ENCODE data around the gene CFAP43. TPM values are rescaled to one million over a fixed set of nuclear protein-coding genes. Genes with fewer than 3 reads are reported as not detected.
"Not testable (repeated sequence)": the region's sequence is repeated elsewhere in the genome, so short reads cannot be mapped to it uniquely, and the experiment has no call there.

CFAP43 gene
- total and polyA plus RNA-seq, 2 experiments from 2014 or later: 0.57 to 0.83 TPM

DNA sequence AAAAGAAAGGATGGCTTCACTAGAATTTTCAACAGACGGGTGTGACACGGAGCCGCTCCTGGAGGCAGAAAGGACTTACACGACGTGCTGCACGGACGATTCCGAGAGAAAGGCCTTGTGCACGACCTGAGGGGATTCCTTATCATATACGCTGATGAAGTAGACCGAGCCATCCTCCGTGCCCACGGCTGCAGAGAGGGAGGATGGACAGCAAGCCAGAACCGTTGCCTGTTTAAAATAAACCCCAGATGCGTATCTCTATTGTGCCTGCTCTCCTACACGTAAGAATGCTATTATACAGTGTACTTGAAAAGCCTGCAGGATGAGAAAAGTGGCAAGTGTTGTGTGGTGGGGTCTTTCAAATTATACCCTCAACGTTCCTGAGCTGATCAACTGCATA, 38.4 kb downstream of the CFAP43 start:
- no peaks in the 10 kb centered on the region for H3K27me3 ChIP-seq
- H2AFZ ChIP-seq: no peak overlapping the region
- H3K4me2 ChIP-seq: no peak overlapping the region
- no peak for DNase-seq (ENCODE audit: low spot score)
- H3K36me3 ChIP-seq (replicated peaks; ENCODE audit: insufficient read depth, low read depth): no peaks in the 10 kb centered on the region
- no peaks in the 10 kb centered on the region for H3K9me2 ChIP-seq (replicated peaks; ENCODE audit: insufficient read depth)
- no peaks in the 10 kb centered on the region for H3K9me3 ChIP-seq (ENCODE audit: low read depth)
- no peak overlapping the region for H3K4me3 ChIP-seq
- 77% methylated on average over 17 of the region's 17 CpGs for WGBS (ENCODE audit: low lambda C conversion rate, missing lambda C conversion rate)
- H3K79me2 ChIP-seq: no peaks in the 10 kb centered on the region
- no peaks in the 10 kb centered on the region for H4K20me1 ChIP-seq (ENCODE audit: insufficient read depth, poor library complexity, severe bottlenecking)
- no peak overlapping the region for H3K27ac ChIP-seq
- no peaks in the 10 kb centered on the region for H3K4me1 ChIP-seq (ENCODE audit: insufficient read depth)
- TF ChIP-seq EZH2phosphoT487 (IDR thresholded peaks at IDR 0.05; ENCODE audit: low read depth, severe bottlenecking, unreplicated experiment) (no peak), EZH2 (IDR thresholded peaks at IDR 0.05; ENCODE audit: borderline replicate concordance) (no peak)
- TF ChIP-seq, protein P1, sequence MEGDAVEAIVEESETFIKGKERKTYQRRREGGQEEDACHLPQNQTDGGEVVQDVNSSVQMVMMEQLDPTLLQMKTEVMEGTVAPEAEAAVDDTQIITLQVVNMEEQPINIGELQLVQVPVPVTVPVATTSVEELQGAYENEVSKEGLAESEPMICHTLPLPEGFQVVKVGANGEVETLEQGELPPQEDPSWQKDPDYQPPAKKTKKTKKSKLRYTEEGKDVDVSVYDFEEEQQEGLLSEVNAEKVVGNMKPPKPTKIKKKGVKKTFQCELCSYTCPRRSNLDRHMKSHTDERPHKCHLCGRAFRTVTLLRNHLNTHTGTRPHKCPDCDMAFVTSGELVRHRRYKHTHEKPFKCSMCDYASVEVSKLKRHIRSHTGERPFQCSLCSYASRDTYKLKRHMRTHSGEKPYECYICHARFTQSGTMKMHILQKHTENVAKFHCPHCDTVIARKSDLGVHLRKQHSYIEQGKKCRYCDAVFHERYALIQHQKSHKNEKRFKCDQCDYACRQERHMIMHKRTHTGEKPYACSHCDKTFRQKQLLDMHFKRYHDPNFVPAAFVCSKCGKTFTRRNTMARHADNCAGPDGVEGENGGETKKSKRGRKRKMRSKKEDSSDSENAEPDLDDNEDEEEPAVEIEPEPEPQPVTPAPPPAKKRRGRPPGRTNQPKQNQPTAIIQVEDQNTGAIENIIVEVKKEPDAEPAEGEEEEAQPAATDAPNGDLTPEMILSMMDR (IDR thresholded peaks at IDR 0.05; ENCODE audit: poor library complexity): no peak

DNA sequence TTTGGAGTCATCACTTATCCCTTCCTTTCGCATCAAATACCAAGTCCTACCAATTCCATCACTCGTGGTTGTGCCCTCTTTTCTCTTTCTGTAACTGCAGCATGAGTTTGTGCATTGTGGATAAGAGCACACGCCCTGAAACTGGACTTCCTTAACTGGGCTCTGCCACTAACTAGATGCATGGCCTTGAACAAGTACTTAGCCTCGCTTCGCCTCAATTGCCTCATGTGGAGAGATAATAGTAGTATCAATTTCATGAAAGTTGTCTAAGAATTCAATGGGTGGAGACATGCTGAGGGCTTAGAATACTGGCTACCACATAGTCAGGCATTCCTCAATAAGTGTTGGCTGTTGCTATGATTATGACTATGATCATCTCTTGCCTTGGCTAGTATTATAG, 41.5 kb downstream of the CFAP43 start:
- Histone ChIP-seq H3K9me3 (ENCODE audit: low read depth) (no peaks in the 10 kb centered on the region), H2AFZ (no peak overlapping the region), H3K36me3 (replicated peaks; ENCODE audit: insufficient read depth, low read depth) (no peaks in the 10 kb centered on the region), H3K4me1 (ENCODE audit: insufficient read depth) (no peaks in the 10 kb centered on the region), H3K27ac (no peak overlapping the region), H3K79me2 (no peaks in the 10 kb centered on the region), H4K20me1 (ENCODE audit: insufficient read depth, poor library complexity, severe bottlenecking) (no peaks in the 10 kb centered on the region), H3K27me3 (no peaks in the 10 kb centered on the region), H3K9me2 (replicated peaks; ENCODE audit: insufficient read depth) (no peaks in the 10 kb centered on the region), H3K4me3 (no peak overlapping the region), H3K4me2 (no peak overlapping the region)
- DNase-seq (ENCODE audit: low spot score): no peak
- 92% methylated on average over 5 of the region's 5 CpGs for WGBS (ENCODE audit: low lambda C conversion rate, missing lambda C conversion rate)
- TF ChIP-seq EZH2 (IDR thresholded peaks at IDR 0.05; ENCODE audit: borderline replicate concordance): no peak
- TF ChIP-seq, protein P1 (IDR thresholded peaks at IDR 0.05; ENCODE audit: poor library complexity): no peak
- TF ChIP-seq EZH2phosphoT487 (IDR thresholded peaks at IDR 0.05; ENCODE audit: low read depth, severe bottlenecking, unreplicated experiment): no peak

DNA sequence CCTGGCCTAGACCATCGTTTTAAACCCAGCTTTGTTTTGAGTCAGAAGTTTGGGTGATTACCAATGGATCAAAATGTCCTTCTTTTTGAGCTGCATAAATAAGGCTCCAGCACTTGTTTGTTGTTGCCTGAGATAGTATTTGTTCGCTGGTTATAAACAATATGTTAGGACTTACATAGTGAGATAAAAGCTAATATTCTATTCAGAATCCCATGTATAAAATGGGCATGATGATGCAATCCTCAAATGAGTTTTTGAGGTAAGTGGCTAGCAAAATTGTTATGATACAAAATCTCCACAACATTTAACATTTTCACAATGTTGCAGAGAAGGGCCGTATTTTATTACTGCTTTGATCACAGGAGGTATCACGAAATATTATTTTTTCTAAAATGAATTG, 48.5 kb downstream of the CFAP43 start:
- H3K4me3 ChIP-seq: no peak overlapping the region
- no peaks in the 10 kb centered on the region for H3K9me3 ChIP-seq (ENCODE audit: low read depth)
- H3K36me3 ChIP-seq (replicated peaks; ENCODE audit: insufficient read depth, low read depth): no peaks in the 10 kb centered on the region
- TF ChIP-seq, protein P1 (IDR thresholded peaks at IDR 0.05; ENCODE audit: poor library complexity): no peak
- TF ChIP-seq EZH2 (IDR thresholded peaks at IDR 0.05; ENCODE audit: borderline replicate concordance): no peak
- TF ChIP-seq EZH2phosphoT487 (IDR thresholded peaks at IDR 0.05; ENCODE audit: low read depth, severe bottlenecking, unreplicated experiment): no peak
- DNase-seq (ENCODE audit: low spot score): no peak
- no peak overlapping the region for H3K4me2 ChIP-seq
- no peak overlapping the region for H2AFZ ChIP-seq
- 91% methylated on average over 4 of the region's 4 CpGs for WGBS (ENCODE audit: low lambda C conversion rate, missing lambda C conversion rate)
- H3K79me2 ChIP-seq: no peaks in the 10 kb centered on the region
- H3K27ac ChIP-seq: no peak overlapping the region
- H3K27me3 ChIP-seq: no peaks in the 10 kb centered on the region
- no peaks in the 10 kb centered on the region for H3K9me2 ChIP-seq (replicated peaks; ENCODE audit: insufficient read depth)
- H4K20me1 ChIP-seq (ENCODE audit: insufficient read depth, poor library complexity, severe bottlenecking): no peaks in the 10 kb centered on the region
- no peaks in the 10 kb centered on the region for H3K4me1 ChIP-seq (ENCODE audit: insufficient read depth)

DNA sequence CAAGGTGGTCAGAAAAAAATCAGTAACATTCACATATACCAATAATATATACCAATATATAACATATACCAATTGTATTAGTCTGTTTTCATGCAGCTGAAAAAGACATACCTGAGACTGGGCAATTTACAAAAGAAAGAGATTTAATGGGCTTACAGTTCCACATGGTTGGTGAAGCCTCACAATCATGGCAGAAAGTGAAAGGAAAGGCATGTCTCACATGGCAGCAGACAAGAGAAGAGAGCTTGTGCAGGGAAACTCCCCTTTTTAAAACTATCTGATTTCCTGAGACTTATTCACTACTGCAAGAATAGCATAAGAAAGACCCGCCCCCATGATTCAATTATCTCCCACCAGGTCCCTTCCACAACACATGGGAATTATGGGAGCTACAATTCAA, 58.0 kb downstream of the CFAP43 start:
- not testable (repeated sequence) for H3K9me3 ChIP-seq (ENCODE audit: low read depth); H3K4me1 ChIP-seq (ENCODE audit: insufficient read depth); H3K4me3 ChIP-seq; H3K4me2 ChIP-seq; H3K27me3 ChIP-seq; H3K27ac ChIP-seq; H3K9me2 ChIP-seq (replicated peaks; ENCODE audit: insufficient read depth); H2AFZ ChIP-seq; H3K79me2 ChIP-seq; H4K20me1 ChIP-seq (ENCODE audit: insufficient read depth, poor library complexity, severe bottlenecking); DNase-seq (ENCODE audit: low spot score); H3K36me3 ChIP-seq (replicated peaks; ENCODE audit: insufficient read depth, low read depth)
- 86% methylated on average over 1 of the region's 1 CpG for WGBS (ENCODE audit: low lambda C conversion rate, missing lambda C conversion rate)

All from hepatocyte (in vitro differentiated cells).